HT-29 (cell line): ENCODE measurements around the gene TMEM198. TPM values are rescaled to one million over a fixed set of nuclear protein-coding genes. Genes with fewer than 3 reads are reported as not detected.

Source experiments
- DNase-seq: peaks from one replicate; pipeline ENCODE4 v3.0.0-alpha.2; 2015; ENCODE audit warnings: low spot score
- total RNA-seq: library from RNA; depleted of rRNA; stranded (reverse); fragments of >200 nt; shearing (Covaris generic); gene quantifications from 2 replicates; pipeline ENCODE4 v1.2.3, GENCODE V29; 2014

The TMEM198 gene
- total RNA-seq, 1 experiment from 2014 or later = 5.6 TPM

DNA sequence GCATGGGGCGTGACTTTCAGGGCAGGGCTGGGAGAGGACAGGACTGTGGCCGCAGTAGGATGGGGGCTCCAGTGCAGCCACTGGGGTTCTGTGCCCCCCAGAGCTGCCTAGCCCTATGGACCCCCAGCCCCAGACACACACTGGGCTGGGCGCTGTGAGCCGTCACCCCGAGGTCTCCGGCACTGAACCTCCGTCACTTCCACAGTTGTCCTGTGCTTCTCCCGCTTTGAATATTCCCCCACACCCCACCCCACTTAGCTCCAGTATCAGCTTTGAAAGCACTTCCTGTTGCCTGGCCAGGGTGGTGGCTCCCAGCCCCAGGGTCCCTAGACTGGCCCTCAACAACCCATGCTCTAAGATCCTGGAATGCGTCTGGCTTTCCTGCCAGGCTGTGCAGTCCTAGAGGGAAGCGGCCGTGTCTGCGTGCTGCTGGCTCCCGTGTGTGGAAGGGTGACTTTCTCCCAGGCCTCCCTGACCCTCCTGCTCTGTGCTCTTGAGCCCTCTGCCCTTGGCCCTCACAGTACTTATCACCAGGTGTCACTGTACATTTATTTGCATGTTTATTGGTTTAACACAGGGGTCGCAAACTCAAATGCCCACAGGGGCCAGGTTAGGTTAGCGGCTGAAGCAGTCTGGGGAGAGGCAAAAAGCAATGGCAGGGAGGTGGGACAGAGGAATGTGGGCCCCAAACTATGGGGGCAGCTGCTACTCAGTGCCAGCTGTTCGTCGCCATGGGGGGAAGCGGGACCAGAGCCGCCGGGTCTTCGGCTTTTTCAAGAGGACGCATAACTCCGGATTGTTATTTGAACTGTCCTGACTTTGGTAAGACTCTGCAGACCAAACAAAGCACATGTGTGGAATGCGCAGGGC lies 17.6 kb downstream of the TMEM198 start:
- DNase-seq = no peak

DNA sequence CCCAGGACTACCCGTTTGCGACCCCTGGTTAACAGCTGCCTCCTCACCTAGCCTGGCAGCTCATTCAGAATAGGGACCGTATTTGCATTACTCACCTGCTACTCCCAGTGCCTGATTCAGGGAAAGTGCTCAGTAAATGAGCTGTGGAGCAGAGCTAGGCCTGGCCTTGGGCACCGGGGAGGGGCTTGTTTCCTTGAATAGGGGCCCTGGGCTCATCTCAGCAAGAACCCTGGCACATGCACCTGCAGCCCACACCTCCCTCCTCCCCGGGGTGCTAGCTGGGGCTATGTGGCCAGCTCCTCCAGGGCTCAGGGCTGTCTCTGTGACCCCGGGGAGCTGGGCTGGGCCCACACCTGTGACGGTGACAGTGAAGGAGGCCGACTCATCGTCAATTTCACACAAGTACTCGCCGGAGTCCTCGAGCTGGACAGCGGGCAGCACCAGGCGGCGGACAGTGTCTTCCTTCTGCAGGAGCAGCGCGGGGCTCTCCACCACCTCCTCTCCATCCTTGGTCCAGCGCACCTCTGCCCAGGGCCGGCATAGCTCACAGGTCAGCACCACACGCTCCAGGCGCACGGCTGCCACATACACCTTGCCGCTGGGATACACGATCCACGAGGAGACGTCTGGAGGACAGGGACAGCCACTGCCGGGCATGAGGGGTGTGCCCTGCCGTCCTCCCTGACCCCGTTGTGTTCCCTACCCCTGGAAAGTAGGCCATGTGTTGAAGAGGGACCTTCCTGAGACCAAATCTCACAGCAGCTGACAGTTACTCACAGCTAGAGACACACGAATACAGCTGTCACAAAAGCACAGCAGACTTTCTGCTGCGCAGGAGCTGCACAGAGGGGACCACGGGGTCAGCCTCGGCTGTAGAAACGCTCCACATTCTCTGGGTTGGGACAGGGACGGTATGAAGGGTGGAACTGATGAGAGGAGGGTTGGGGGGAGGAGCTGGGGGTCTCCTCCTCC lies 18.5 kb downstream of the TMEM198 start:
- no peak for DNase-seq

DNA sequence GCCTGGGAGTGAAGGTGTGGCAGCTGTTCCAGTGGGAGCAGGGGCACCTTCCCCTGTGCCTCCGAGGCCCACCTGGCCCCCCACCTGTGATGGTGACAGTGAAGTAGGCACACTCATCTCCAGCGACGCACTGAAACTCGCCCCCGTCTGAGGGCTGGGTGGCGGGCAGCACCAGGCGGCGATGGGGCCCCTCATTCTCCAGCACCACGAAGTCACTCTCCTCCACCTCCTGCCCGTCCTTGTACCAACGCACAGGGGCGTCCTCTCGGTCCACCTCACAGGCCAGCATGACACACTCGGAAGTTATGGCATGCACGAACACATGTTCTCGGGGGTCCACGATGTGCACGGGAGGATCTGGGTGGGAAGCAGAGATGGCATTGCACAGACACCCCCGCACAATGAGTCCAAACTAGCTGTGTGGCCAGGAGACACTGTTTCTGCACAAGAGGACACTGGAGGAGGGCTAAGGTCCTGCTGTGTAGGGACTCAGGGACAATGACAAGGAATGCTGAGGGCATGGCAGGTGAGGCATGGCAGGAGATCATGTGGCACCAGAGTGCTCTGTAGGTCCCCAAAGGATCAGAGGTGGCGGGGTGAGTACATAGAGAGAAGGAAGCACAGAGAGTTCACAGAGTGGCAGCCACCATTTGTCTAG lies 19.6 kb downstream of the TMEM198 start:
- DNase-seq = no peak

DNA sequence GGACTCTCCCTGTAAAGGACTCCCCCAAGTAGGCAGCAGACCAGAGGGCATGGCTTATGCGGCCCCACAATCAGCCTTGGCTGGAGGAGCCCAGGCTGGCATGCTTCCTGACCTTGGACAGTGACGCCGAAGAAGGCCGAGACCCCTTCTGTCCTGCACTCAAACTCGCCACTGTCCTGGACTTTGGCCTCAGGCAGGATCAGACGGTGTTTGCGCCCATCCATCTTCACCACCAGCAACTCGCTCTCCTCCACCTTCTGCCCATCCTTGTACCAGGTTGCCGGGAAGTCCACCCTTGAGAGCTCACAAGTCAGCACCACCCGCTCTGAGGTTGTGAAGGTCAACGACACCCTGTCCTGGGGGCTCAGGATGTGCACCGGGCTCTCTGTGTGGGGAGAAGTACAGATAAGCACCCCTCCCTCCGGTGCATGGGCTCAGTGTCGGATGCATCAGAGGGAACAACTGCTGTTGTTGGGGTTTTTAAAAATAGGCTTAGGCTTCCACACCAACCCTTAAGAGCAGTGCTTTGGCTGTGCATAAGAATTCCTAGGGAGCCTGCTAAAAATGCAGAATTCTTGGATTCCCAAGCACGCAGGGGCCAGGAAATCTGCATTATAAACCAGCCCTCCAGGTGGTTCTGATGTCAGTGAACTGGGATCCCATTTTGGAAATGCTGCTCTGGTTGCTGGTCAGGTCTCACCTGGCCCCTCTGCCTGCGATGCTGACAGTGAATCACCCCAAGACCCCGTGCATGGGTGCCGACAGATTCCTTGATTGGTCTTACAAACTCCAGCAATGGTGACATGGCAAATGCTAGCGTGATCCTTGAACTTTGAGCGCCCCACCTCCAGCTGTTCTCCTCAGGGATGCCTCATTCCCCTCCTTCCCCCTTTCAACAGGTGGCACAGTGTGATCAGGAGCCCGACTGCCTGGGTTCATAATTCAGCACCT lies 21.6 kb downstream of the TMEM198 start:
- DNase-seq = no peak

DNA sequence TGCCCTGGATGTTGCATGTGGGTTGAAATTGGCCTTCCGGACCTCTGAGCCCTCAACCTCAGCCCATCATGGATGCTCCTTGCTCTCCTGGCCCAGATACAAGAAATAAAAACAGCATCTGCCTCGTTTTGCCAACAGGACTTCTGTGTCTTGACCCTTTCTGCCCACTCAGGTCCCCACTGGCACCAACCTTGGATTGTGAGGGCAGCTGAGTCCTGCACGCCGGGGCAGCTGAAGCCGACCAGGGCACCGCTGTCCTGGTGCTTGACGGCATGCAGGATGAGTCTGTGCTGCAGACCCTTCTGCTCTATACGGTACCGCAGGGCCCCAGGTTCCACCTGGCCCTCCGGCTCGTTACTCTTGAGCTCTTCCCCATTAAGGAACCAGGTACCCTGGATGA lies 22.8 kb downstream of the TMEM198 start:
- no peak for DNase-seq

DNA sequence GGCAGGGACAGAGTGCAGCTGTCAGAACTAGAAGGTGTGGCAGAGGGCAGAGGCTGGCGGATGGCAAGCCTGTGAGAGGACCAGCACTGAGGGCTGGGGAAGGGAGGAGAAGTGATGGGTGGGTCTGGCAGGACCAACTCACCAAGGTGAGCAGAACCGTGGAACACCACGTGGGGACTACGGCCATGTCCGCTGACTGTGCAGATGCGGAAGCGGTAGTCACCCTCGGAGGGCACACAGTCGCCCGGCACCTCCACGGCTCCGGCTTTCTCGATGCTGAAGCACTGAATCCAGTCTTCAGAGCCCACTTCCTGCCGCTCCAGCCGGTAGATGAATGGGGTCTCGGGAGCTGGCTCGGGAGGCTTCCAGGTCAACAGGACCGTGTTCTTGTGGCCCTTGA lies 23.3 kb downstream of the TMEM198 start:
- DNase-seq = no peak

DNA sequence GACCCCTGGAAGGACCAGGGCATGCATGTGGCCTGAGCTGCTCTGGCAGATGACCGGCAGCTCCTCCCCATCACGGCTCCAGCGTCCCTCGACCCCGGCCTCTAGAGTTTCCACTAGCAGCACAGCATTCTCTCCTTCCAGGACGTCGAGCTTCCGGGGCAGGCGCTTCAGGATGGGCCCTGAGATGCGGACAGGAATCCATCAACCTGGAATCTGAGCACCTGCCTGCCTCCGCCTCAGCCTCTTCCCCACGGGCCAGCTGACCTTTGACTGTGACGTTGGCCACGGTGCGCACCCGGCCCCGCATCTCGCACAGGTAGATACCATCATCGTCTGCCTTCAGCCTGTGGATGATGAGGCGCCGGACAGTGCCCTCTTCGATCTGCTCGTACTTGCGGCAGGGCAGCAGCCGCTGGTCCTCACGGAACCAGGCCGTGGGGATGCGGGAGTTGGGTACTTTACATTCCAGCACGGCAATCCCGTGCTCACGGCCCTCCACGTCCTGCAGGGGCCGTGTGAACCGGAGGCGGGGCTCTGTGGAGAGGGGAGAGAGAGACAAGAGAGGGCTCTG lies 24.0 kb downstream of the TMEM198 start:
- DNase-seq = no peak

DNA sequence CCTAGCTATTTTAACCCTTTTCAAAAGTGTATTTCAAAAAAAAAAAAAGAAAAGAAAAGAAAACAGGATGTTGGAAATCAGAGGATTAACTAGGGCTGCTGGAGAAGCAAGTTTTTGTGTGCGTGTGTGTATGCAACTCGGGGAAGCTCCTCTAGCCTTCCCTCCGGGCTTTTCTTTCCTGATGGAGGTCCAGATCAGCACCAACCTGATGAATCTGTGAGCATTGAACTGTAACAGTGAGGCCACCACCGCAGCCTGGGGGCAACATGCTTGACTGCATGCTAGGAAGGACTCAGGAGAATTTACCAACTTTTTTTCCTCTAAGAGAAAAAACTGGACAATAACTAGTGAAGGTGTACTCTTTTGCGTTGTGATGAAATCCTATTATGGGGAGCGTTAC lies 25.2 kb downstream of the TMEM198 start:
- no peak for DNase-seq

DNA sequence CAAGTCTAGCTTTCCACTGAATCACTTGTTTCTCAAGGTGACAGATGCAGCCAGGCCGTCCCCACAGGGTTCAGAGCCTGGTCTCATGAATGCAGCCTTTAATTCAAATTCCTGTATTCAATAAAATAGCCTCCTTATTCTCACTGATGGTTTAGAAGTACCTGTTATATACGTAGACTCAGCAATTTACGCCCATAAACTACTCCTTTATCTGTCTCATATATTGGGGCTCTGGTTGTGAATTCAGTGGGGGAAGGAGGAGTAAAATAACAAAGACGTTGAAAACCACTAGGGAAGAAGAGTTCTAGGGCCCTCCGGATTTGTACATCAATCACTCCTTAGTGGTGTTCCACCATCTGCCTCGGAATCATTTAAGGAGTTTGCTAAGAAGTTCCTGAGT lies 25.8 kb downstream of the TMEM198 start:
- no peak for DNase-seq

DNA sequence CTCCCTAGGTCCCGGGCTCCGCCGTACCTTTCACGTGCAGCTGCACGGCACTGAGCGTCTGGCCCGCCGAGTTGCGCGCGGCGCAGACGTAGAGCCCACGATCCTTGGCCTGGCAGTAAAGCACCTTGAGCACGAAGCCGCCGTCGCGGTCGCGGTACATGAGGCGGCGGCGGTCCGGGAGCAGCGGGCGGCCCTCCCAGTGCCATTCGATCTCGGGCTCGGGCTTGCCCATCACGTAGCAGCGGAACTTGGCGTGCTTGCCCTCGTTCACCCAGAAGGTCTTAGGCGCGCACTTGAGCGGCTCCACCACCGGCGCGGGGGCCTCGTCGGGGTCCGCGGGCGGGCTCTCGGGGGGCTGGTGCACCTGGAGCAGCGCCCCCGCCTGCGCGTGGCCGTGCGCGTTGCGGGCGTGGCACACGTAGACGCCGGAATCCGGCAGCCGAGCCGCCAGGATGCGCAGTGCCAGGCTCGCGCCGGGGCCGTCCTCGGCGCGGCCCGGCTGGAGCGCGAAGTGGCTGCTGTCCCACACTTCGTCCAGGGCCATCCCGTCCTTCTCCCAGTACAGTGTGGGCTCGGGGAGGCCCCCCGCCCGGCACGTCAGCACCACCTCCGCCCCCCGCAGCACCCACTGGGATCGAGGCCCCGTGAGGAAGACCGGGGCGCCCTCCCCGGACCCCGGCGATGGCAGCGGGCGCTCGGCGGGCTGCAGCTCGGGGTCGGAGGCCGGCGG lies 26.5 kb downstream of the TMEM198 start:
- no peak for DNase-seq

DNA sequence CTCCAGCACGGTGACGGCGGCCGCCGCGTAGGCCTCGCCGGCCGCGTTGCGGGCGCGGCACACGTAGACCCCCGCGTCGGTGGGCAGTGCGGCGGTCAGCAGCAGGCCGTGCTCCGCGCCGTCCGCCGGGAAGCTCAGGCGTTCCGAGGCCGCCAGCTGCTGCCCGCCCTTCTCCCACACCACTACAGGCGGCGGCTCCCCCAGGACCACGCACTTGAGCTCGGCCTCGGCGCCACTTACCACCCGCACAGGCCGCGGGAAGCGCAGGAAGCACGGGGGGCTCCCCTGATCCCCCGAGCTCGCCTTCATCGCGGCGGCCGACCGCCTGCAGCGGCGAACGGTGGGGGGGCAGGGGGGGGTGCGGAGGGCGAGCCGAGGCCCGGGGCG lies 27.1 kb downstream of the TMEM198 start:
- no peak for DNase-seq

DNA sequence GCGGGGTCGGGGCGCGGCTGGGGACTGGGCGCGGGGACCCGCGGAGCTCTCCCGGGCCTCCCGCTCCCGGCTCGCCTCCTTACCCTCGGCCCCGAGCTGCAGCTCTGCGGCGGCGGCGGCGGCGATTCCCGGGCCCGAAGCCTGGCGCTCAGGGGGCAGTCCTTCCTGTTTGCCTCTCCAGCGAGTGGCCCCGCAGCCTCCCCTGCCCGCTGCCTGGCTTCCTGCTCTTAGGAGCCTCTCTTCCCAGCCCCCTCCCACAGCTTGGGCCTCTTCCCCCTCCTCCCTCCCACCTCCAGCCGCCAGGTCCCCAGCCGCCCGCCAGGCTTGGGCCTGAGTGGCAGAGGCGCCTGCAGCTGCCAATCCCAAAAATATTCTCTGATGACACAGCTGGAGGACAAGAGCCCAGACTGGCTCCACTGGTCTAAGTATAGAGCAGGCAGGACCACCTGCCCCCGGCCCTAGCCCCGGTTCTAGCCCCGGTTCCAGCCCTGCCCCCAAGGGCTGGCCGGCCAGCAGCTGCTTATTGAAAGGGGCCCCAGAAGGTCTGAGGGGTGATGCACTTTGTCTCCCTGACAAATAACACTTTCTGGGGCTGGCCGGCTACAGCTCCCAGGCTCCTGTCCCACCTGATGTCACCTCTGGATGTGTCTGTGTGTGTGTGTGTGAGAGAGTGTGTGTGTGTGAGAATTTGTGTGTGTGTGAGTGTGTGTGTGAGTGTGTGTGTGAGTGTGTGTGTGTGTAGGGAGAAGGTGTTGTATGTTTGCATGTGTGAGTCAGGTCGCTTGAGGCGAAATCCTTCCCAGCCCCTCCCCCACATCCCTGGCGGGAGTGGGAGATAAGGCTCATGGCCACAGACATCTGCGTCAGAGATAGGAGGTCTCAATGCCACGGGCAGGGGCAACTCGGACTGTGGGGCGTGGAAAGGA lies 27.7 kb downstream of the TMEM198 start, which contains the start of gene OBSL1:
OBSL1 (minus strand) TSS at position 229 of the 926 bp plus-strand sequence. CDS start 307 bp downstream, outside the sequence.
- DNase-seq = no peak

DNA sequence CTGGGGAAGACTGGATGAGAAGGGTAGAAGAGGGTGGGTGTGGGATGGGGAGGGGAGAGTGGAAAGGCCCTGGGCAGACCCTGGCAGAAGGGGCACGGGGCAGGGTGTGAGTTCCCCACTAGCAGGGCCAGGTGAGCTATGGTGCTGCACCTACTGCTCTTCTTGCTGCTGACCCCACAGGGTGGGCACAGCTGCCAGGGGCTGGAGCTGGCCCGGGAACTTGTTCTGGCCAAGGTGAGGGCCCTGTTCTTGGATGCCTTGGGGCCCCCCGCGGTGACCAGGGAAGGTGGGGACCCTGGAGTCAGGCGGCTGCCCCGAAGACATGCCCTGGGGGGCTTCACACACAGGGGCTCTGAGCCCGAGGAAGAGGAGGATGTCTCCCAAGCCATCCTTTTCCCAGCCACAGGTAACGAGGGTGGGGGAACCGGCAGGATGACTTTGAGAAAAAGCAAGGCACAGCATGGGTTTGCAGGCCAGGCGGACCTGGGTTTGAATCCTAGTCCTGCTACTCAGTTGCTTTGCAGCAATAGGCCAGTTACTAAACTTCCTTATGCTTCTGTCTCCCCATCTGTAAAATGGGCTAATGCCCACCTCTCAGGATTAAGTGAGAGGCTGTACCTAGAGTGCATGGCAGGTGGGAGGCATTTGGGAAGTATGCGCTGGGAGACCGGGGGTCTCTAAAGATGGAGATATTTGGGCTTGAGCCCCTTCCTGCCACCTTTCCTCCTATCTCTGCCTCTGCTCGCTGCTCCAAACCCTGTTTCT lies 28.6 kb downstream of the TMEM198 start, which contains the start of gene INHA:
INHA (plus strand) TSS at position 74 of the 765 bp plus-strand sequence; CDS start at position 139, 65 bp downstream.
- DNase-seq = no peak

DNA sequence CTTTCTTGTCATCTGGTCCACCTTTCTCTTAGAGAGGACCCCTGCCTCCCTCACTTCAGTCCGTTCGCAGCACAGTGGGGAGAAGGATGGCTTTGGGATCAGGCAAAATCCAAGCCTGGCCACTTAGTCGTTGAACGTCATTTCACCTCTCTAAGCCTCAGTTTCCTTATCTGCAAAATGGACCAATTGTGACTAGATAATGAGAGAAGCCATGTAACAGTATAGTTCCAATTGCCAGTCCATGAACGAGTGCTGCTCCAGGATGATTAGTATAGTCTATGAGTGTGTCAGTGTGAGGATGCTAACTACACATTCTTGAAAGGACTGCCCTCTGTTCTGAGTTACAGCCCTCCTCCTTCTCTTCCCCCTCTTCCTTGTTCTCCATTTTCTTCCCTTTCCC lies 29.3 kb downstream of the TMEM198 start:
- DNase-seq = no peak

DNA sequence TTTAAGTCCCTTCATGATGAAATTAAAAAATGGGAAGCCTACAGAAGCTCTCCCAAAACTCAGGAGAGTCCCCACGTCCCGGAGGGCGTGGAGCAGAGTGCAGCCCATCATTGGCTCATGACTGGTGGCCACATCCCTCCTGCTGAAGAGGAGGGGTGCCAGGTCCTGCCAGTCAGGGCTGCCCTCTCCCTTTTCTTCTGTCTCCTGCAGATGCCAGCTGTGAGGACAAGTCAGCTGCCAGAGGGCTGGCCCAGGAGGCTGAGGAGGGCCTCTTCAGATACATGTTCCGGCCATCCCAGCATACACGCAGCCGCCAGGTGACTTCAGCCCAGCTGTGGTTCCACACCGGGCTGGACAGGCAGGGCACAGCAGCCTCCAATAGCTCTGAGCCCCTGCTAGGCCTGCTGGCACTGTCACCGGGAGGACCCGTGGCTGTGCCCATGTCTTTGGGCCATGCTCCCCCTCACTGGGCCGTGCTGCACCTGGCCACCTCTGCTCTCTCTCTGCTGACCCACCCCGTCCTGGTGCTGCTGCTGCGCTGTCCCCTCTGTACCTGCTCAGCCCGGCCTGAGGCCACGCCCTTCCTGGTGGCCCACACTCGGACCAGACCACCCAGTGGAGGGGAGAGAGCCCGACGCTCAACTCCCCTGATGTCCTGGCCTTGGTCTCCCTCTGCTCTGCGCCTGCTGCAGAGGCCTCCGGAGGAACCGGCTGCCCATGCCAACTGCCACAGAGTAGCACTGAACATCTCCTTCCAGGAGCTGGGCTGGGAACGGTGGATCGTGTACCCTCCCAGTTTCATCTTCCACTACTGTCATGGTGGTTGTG lies 30.9 kb downstream of the TMEM198 start:
- DNase-seq = no peak
